Measurements from ENCODE around the gene THBS1. TPM values are rescaled to one million over a fixed set of nuclear protein-coding genes. Genes with fewer than 3 reads are reported as not detected.

The THBS1 gene
- polyA plus RNA-seq, 1 experiment = 6,610 TPM

- no peak overlapping the region for H3K4me3 ChIP-seq (ENCODE audit: low read depth, low read length)
- POLR2A ChIA-PET = no interaction called here
- TF ChIP-seq CTCF (IDR thresholded peaks at IDR 0.05; ENCODE audit: insufficient read depth, low read depth, low read length) = no peak
- CTCF ChIA-PET = no interaction called here
- DNase-seq (ENCODE audit: low read depth) = no peak
- H3K36me3 ChIP-seq (ENCODE audit: control insufficient read depth, insufficient read depth, low read length) = no peaks in the 10 kb centered on the region
- no peaks in the 10 kb centered on the region for H3K27me3 ChIP-seq (ENCODE audit: control insufficient read depth, insufficient read depth, low read length)
Measured at GRCh38 chr15:39539973-39540558, 40.8 kb upstream of the THBS1 start.

- POLR2A ChIA-PET = no interaction called here
- CTCF ChIA-PET = interaction anchor here (0.7 to 1.6 kb wide), 3 partner anchors 12 to 565 kb away, joined by 3 to 4 read pairs (median 3); no protein-coding TSS in a partner anchor
- no peak for TF ChIP-seq CTCF (IDR thresholded peaks at IDR 0.05; ENCODE audit: insufficient read depth, low read depth, low read length)
Measured at GRCh38 chr15:39542385-39543065, 38.4 kb upstream of the THBS1 start.

GRCh38 chr15:39543651-39544050 lies 37.2 kb upstream of the THBS1 start:
- H3K27me3 ChIP-seq (ENCODE audit: control insufficient read depth, insufficient read depth, low read length) = no peaks in the 10 kb centered on the region
- H3K4me3 ChIP-seq (ENCODE audit: low read depth, low read length) = no peak overlapping the region
- POLR2A ChIA-PET = no interaction called here
- DNase-seq (ENCODE audit: low read depth) = no peak
- CTCF ChIA-PET = interaction anchor here (1.1 to 1.6 kb wide), 2 partner anchors 13 to 57 kb away, joined by 3 read pairs; no protein-coding TSS in a partner anchor
- TF ChIP-seq CTCF (IDR thresholded peaks at IDR 0.05; ENCODE audit: insufficient read depth, low read depth, low read length) = no peak
- H3K36me3 ChIP-seq (ENCODE audit: control insufficient read depth, insufficient read depth, low read length) = no peaks in the 10 kb centered on the region

More at GRCh38 chr15:39542385-39543065, 38.4 kb upstream of the THBS1 start:
- Histone ChIP-seq H3K36me3 (ENCODE audit: control insufficient read depth, insufficient read depth, low read length) (no peaks in the 10 kb centered on the region), H3K4me3 (ENCODE audit: low read depth, low read length) (no peak overlapping the region), H3K27me3 (ENCODE audit: control insufficient read depth, insufficient read depth, low read length) (no peaks in the 10 kb centered on the region)
- DNase-seq (ENCODE audit: low read depth) = no peak

- Histone ChIP-seq H3K36me3 (ENCODE audit: control insufficient read depth, insufficient read depth, low read length) (no peaks in the 10 kb centered on the region), H3K27me3 (ENCODE audit: control insufficient read depth, insufficient read depth, low read length) (no peaks in the 10 kb centered on the region), H3K4me3 (ENCODE audit: low read depth, low read length) (no peak overlapping the region)
- CTCF ChIA-PET = interaction anchor here (0.9 kb wide), 1 partner anchor 10 kb away, joined by 3 read pairs; no protein-coding TSS in a partner anchor
- POLR2A ChIA-PET = no interaction called here
- DNase-seq (ENCODE audit: low read depth) = no peak
- no peak for TF ChIP-seq CTCF (IDR thresholded peaks at IDR 0.05; ENCODE audit: insufficient read depth, low read depth, low read length)
Measured at GRCh38 chr15:39546842-39547241, 34.0 kb upstream of the THBS1 start.

- H3K4me3 ChIP-seq (ENCODE audit: low read depth, low read length) = no peak overlapping the region
- no peak for DNase-seq (ENCODE audit: low read depth)
- no peaks in the 10 kb centered on the region for H3K27me3 ChIP-seq (ENCODE audit: control insufficient read depth, insufficient read depth, low read length)
- CTCF ChIA-PET = interaction anchor here (2.3 kb wide), 1 partner anchor 13 kb away, joined by 11 read pairs; no protein-coding TSS in a partner anchor
- H3K36me3 ChIP-seq (ENCODE audit: control insufficient read depth, insufficient read depth, low read length) = no peaks in the 10 kb centered on the region
- POLR2A ChIA-PET = no interaction called here
- TF ChIP-seq CTCF (IDR thresholded peaks at IDR 0.05; ENCODE audit: insufficient read depth, low read depth, low read length) = no peak
Measured at GRCh38 chr15:39548561-39548960, 32.3 kb upstream of the THBS1 start.
